ENCODE data around the gene FMO3.

DNA sequence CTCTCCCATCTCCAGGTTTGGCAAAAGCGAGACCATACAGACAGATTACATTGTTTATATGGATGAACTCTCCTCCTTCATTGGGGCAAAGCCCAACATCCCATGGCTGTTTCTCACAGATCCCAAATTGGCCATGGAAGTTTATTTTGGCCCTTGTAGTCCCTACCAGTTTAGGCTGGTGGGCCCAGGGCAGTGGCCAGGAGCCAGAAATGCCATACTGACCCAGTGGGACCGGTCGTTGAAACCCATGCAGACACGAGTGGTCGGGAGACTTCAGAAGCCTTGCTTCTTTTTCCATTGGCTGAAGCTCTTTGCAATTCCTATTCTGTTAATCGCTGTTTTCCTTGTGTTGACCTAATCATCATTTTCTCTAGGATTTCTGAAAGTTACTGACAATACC is 26.4 kb downstream of the FMO3 start:
- TF ChIP-seq, protein P1, sequence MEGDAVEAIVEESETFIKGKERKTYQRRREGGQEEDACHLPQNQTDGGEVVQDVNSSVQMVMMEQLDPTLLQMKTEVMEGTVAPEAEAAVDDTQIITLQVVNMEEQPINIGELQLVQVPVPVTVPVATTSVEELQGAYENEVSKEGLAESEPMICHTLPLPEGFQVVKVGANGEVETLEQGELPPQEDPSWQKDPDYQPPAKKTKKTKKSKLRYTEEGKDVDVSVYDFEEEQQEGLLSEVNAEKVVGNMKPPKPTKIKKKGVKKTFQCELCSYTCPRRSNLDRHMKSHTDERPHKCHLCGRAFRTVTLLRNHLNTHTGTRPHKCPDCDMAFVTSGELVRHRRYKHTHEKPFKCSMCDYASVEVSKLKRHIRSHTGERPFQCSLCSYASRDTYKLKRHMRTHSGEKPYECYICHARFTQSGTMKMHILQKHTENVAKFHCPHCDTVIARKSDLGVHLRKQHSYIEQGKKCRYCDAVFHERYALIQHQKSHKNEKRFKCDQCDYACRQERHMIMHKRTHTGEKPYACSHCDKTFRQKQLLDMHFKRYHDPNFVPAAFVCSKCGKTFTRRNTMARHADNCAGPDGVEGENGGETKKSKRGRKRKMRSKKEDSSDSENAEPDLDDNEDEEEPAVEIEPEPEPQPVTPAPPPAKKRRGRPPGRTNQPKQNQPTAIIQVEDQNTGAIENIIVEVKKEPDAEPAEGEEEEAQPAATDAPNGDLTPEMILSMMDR (conservative IDR thresholded peaks at IDR 0.05 in 1 of 2, IDR thresholded peaks at IDR 0.05 in 1 of 2; ENCODE audit: low read depth in 1 of 2, low read length in 2 of 2) = no peak
- TF ChIP-seq EZH2 (IDR thresholded peaks at IDR 0.05; ENCODE audit: low read length, missing control alignments) = no peak
